Measurements from ENCODE around the gene LYPD5. TPM values are rescaled to one million over a fixed set of nuclear protein-coding genes. Genes with fewer than 3 reads are reported as not detected.

Gene LYPD5
- total RNA-seq, 3 donors from 2014 or later: 0.61 to 4.8 (median 3.9) TPM

DNA sequence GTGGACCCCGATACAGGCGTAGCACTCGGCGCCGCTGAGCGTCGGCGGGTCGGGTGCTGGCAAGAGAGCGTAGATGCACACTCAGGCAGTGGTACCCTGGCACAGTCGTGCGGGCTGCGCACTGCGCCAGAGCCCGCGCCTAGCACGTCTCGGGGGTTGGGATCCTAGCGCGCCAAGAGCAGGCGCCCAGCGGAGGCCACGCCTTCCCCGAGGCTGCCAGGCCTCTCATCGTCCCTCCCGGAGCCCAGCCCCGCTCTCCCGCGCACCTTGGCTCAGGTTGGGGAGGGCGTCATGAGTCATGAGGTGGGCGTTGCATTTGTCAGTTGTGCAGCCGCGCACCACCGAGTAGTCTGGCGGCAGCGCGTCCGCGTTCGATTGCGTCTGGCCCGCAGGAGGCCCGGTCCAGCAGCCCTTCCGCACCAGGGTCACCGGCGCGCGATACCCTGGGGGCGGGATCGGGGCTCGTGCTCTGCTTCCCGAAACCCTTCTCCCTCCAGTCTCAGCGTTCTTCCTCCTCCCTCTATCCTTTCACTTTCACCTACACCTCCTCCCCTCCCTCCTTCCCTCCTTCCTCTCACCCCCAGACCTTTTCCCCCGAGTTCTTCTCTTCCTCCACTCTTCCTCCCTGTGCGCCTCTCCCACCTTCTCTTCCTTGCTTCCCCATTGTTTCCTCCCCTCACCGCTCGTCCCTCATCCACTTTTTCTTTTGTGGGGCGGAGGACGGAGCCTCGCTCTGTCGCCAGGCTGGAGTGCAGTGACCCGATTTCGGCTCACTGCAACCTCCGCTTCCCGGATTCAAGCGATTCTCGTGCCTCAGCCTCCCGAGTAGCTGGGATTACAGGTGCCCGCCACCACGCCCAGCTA lies 3.5 kb downstream of the LYPD5 start:
- Histone ChIP-seq H3K4me3 (no peak overlapping the region), H3K36me3 (ENCODE audit: low read depth) (no peaks in the 10 kb centered on the region), H3K4me1 (ENCODE audit: low read depth) (peaks cover 4% of the 10 kb centered on the region), H3K9me3 (no peaks in the 10 kb centered on the region)
- intact Hi-C loops (cut with DNase I, micrococcal nuclease): no loop called here
- no peak for TF ChIP-seq CTCF (IDR thresholded peaks at IDR 0.05)
- DNase-seq (peak; percentile 66 to 83 (median 81)), ATAC-seq (peak; percentile 87)

- H3K36me3 ChIP-seq (ENCODE audit: low read depth): no peaks in the 10 kb centered on the region
- intact Hi-C loops (cut with DNase I, micrococcal nuclease): no loop called here
- no peak for TF ChIP-seq CTCF (IDR thresholded peaks at IDR 0.05)
- no peaks in the 10 kb centered on the region for H3K9me3 ChIP-seq
- peaks cover 4% of the 10 kb centered on the region for H3K4me1 ChIP-seq (ENCODE audit: low read depth)
- no peak overlapping the region for H3K4me3 ChIP-seq
- ATAC-seq (no peak), DNase-seq (no peak)
Measured at GRCh38 chr19:43798026-43798545, 4.2 kb downstream of the LYPD5 start.

DNA sequence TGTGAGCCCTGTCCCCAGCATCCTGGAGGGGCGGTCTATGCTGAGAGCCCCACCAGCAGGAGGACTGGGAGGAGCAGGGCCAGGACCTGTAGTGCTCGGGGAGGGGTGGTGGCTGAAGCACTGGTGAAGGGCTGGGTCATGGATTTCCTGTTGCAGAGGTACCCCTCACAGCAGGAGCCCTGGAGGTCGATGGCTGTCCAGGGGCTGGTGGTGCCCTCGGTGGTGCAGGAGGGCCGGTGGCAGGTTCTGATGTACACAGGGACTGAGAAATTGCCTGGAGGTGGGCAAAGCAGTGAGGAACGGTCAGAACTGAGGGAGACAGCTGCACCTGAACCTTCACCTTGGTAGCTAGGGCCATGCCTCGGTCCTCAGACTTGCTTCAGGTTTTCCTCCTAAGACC lies 4.7 kb downstream of the LYPD5 start:
- no peaks in the 10 kb centered on the region for H3K9me3 ChIP-seq
- TF ChIP-seq CTCF (IDR thresholded peaks at IDR 0.05): no peak
- H3K4me1 ChIP-seq (ENCODE audit: low read depth): peaks cover 4% of the 10 kb centered on the region
- no peaks in the 10 kb centered on the region for H3K36me3 ChIP-seq (ENCODE audit: low read depth)
- ATAC-seq: no peak
- H3K4me3 ChIP-seq: no peak overlapping the region
- intact Hi-C loops (cut with DNase I, micrococcal nuclease): no loop called here
- DNase-seq: no peak

DNA sequence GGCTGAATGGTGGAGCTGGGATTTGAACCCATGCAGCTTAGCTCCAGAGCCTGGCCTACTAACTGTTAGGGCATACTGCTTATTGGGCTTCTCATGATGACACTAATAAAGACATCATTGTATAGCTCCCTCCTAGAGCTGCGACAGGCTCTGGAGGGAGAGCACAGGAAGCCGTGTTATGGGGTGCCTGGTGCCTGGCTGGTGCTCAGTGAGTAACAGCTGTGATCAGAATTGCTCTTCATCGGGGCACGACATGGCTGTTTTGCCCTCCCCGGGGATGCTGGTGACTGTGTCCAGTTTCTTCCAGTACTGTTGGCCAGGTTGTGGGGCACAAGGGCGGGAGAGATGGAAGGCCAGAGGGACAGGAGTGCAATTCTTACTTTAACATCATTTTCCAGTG lies 5.1 kb downstream of the LYPD5 start:
- intact Hi-C loops (cut with DNase I, micrococcal nuclease): no loop called here
- no peak for TF ChIP-seq CTCF (IDR thresholded peaks at IDR 0.05)
- no peaks in the 10 kb centered on the region for H3K36me3 ChIP-seq (ENCODE audit: low read depth)

GRCh38 chr19:43790587-43790986 lies 11.7 kb downstream of the LYPD5 start:
- intact Hi-C loops (cut with DNase I, micrococcal nuclease): no loop called here
- Histone ChIP-seq H3K4me1 (ENCODE audit: low read depth) (no peaks in the 10 kb centered on the region), H3K36me3 (ENCODE audit: low read depth) (no peaks in the 10 kb centered on the region), H3K4me3 (no peak overlapping the region), H3K9me3 (no peaks in the 10 kb centered on the region)
- ATAC-seq (no peak), DNase-seq (no peak)
- TF ChIP-seq CTCF (IDR thresholded peaks at IDR 0.05): no peak

More for the DNA sequence above, 5.1 kb downstream of the LYPD5 start:
- no peak for DNase-seq
- Histone ChIP-seq H3K4me3 (no peak overlapping the region), H3K4me1 (ENCODE audit: low read depth) (peaks cover 4% of the 10 kb centered on the region), H3K9me3 (no peaks in the 10 kb centered on the region)
- no peak for ATAC-seq

Measured in mucosa of descending colon (tissue), 3 donors.